AG09319 (cell line): ENCODE results near the gene ISG15.

ENCODE experiments used
- DNase-seq: peaks from one replicate; pipeline ENCODE4 v3.0.0-alpha.2; 2010; ENCODE audit warnings: low read depth; ENCODE audit errors: extremely low read depth
- CTCF ChIP-seq: IDR thresholded peaks from 2 replicates; pipeline ENCODE4 v1.5.1; 2011; ENCODE audit warnings: low read depth, mild to moderate bottlenecking, inconsistent platforms, low read length, moderate library complexity

The ISG15 gene

DNA sequence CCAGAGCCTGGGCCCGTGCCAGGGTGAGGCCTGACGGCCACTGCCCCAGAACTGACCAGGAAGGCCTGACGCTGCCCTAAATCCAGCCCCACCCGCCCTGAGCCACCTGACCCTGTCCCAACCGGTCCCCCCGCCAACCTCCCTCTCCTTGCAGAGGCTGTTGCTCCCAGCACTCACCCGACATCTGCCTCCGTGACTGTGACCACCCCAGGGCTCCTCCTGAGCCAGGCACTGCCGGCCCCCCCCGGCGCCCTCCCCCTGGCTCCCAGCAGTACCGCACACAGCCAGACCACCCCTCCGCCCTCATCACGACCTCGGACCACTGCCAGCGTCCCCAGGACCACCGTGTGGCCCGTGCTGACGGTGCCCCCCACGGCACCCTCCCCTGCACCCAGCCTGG lies 32.9 kb downstream of the ISG15 start:
- DNase-seq, result no peak
- no peak for TF ChIP-seq CTCF

DNA sequence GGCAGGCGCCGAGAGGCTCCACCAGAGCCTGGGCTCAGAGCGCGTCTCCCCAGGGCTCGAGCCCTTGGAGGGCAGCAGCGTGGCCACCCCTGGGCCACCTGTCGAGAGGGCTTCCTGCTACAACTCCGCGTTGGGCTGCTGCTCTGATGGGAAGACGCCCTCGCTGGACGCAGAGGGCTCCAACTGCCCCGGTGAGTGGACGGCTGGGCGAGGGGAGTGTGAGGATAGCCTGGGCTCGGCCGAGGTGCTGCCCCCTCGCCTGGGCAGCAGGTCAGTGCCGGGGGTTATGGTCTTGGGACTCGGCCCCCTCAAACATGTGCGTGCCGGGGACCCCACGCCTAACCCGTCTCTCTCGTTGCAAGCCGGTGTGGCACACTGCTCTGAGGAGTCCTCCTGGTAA lies 33.5 kb downstream of the ISG15 start:
- TF ChIP-seq CTCF, result no peak

GRCh38 chr1:1047407-1047806 lies 34.1 kb downstream of the ISG15 start:
- TF ChIP-seq CTCF, result no peak
- no peak for DNase-seq

More for the DNA sequence above, 33.5 kb downstream of the ISG15 start:
- no peak for DNase-seq

- no peak for DNase-seq
- TF ChIP-seq CTCF, result no peak
Measured at GRCh38 chr1:1047963-1048362, 34.7 kb downstream of the ISG15 start.

GRCh38 chr1:1048765-1049164 lies 35.5 kb downstream of the ISG15 start:
- TF ChIP-seq CTCF, result no peak

DNA sequence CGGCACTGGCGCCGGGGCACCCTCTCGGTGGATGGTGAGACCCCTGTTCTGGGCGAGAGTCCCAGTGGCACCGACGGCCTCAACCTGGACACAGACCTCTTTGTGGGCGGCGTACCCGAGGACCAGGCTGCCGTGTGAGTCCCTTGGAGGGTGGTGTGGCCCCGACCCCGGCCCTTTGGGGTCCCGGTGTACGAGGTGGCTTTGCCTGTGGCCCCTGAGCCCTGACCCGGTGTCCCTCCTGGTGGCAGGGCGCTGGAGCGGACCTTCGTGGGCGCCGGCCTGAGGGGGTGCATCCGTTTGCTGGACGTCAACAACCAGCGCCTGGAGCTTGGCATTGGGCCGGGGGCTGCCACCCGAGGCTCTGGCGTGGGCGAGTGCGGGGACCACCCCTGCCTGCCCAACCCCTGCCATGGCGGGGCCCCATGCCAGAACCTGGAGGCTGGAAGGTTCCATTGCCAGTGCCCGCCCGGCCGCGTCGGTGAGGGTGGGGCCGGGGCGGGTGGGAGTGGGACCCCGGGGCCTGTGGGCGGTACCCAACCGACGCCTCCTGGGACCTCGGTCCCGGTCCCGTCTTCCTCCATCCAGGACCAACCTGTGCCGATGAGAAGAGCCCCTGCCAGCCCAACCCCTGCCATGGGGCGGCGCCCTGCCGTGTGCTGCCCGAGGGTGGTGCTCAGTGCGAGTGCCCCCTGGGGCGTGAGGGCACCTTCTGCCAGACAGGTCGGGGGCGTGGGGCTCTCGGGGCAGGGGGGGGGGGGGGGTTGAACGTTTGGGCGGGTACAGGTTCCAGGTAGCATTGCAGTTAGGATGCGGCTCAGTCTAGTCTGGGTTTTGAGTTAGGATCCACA lies 36.2 kb downstream of the ISG15 start:
- no peak for TF ChIP-seq CTCF
- no peak for DNase-seq

More at GRCh38 chr1:1048765-1049164, 35.5 kb downstream of the ISG15 start:
- DNase-seq, result no peak

- no peak for DNase-seq
- TF ChIP-seq CTCF, result no peak
Measured at GRCh38 chr1:1050577-1051052, 37.3 kb downstream of the ISG15 start.
